ENCODE results near the gene CUX1.

- no peak for TF ChIP-seq CTCF (IDR thresholded peaks at IDR 0.05)
- TF ChIP-seq EZH2 (IDR thresholded peaks at IDR 0.05; ENCODE audit: borderline replicate concordance, insufficient read depth, low read depth, low read length, poor library complexity, severe bottlenecking), result no peak
Measured at GRCh38 chr7:101870361-101871062, 53.1 kb downstream of the CUX1 start.
